ENCODE results near the gene FRS3. TPM values are rescaled to one million over a fixed set of nuclear protein-coding genes. Genes with fewer than 3 reads are reported as not detected.

The FRS3 gene
- total RNA-seq, 1 experiment from 2014 or later = 4.3 TPM

DNA sequence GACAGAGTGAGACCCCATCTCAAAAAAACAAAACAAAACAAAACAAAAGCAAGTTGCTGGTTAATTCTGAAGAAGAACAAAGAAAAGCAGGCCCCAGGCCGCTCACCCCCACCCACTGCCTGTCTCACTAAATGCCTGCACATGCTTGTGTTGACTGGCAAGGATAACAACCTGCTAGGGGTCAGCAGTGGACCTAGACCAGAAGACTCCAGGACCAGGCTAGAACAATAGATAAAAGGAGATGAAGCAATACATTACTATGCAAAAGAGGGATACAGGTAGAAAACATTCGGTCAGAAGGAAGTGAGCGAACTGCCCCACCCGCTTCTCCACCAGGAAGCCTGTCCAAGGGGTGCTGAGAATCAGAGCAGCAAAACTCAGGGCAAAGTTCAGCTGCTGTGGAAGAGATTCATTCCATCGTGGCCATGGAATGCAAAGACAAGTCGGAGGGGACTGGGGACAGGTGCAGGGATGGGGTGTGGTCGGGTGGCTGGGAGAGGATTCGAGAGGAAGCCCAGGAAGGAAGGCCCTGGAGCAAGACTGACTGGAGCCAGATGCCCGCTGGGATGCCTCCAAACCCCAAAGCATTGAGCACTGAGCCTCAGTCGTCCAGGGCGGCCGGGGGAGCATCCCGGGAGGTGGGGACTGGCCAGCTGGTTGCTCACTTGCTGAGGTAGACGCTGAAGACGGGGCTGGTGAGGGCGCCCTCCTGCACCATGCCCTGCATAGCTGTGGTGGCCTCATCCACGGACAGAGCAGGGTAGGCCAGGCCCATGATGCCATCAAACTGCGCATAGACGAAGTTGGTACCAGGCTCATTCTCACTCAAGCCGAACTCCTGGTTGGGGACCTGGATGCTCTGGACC is 37.8 kb downstream of the FRS3 start:
- no TSS peak for BruUV-seq (replicated peaks)
- peaks cover 34% of the 10 kb centered on the region for H3K4me1 Mint-ChIP-seq (ENCODE audit: low read depth, unreplicated experiment)
- no peak overlapping the region for H3K4me3 ChIP-seq (ENCODE audit: low read depth, low read length)
- H3K9me3 Mint-ChIP-seq (ENCODE audit: unreplicated experiment) = no peaks in the 10 kb centered on the region
- peak overlapping the region; percentile 3 for H3K4me3 Mint-ChIP-seq (ENCODE audit: unreplicated experiment)
- H3K4me1 ChIP-seq = peaks cover 54% of the 10 kb centered on the region
- POLR2A ChIA-PET = no interaction called here
- H3K27ac Mint-ChIP-seq (ENCODE audit: unreplicated experiment) = peak overlapping the region; percentile 92
- no peaks in the 10 kb centered on the region for H3K36me3 ChIP-seq (ENCODE audit: control insufficient read depth, insufficient read depth, low read length)
- H3K27me3 ChIP-seq (replicated peaks; ENCODE audit: control insufficient read depth, insufficient read depth, low read length) = no peaks in the 10 kb centered on the region
- H3K9me3 ChIP-seq = no peaks in the 10 kb centered on the region
- TF ChIP-seq, protein P1, sequence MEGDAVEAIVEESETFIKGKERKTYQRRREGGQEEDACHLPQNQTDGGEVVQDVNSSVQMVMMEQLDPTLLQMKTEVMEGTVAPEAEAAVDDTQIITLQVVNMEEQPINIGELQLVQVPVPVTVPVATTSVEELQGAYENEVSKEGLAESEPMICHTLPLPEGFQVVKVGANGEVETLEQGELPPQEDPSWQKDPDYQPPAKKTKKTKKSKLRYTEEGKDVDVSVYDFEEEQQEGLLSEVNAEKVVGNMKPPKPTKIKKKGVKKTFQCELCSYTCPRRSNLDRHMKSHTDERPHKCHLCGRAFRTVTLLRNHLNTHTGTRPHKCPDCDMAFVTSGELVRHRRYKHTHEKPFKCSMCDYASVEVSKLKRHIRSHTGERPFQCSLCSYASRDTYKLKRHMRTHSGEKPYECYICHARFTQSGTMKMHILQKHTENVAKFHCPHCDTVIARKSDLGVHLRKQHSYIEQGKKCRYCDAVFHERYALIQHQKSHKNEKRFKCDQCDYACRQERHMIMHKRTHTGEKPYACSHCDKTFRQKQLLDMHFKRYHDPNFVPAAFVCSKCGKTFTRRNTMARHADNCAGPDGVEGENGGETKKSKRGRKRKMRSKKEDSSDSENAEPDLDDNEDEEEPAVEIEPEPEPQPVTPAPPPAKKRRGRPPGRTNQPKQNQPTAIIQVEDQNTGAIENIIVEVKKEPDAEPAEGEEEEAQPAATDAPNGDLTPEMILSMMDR (IDR thresholded peaks at IDR 0.05; ENCODE audit: insufficient read depth in 1 of 2, low read depth in 1 of 2, low read length in 1 of 2, severe bottlenecking in 1 of 2, unreplicated experiment in 1 of 2) = peak in 1 of 2 experiments; percentile 43
- intact Hi-C loops (cut with micrococcal nuclease; ENCODE audit: unreplicated experiment) = loop anchor here (1.0 kb wide), 1 partner anchor 34 kb away; no protein-coding TSS in a partner anchor
- no peaks in the 10 kb centered on the region for H3K27me3 Mint-ChIP-seq (ENCODE audit: insufficient read depth, unreplicated experiment)
- H3K36me3 Mint-ChIP-seq (ENCODE audit: insufficient read depth, unreplicated experiment) = peaks cover 14% of the 10 kb centered on the region
- CTCF ChIA-PET = interaction anchor here (0.7 kb wide), 2 partner anchors 44 to 374 kb away, joined by 3 to 4 read pairs; no protein-coding TSS in a partner anchor
- DNase-seq = peak; percentile 92 to 96

DNA sequence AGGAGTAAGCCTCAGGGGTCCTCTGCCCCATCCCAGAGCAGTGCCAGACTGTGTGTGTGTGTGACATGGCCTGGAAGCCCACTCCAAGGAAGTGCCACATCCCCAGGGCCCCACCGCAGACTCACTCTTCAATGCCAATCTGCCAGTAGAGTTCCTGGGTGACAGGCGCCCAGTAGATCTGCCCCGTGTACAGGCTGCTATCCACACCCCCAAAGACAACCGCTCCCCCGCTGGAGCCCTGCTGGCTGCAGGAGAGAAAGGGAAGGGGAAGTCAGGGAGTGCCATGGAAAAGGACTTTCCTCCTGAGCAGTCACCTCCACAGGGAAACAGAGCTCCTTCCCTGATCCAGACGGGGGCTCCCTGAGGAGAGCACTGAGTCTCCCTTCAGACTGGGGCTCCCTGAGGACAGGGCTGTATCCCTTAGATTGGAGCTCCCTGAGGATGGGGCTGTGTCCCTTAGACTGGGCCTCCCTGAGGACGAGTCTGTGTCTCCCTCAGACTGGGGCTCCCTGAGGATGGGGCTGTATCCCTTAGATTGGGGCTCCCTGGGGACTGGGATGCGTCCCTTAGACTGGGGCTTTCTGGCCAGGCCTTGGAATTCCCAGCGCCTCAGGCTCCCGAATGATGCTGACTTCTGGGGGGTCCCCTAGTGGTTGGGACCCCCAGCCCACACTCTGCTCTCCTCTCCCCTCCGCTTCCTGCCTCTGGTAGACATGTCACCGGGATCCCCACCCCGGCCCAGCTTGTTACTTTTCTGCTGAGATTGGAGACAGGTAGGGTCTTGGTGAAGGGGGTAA is 39.1 kb downstream of the FRS3 start:
- intact Hi-C loops (cut with micrococcal nuclease; ENCODE audit: unreplicated experiment) = loop anchor here (1.0 kb wide), 1 partner anchor 36 kb away; no protein-coding TSS in a partner anchor
- POLR2A ChIA-PET = no interaction called here
- H3K36me3 ChIP-seq (ENCODE audit: control insufficient read depth, insufficient read depth, low read length) = no peaks in the 10 kb centered on the region
- TF ChIP-seq, protein P1 (IDR thresholded peaks at IDR 0.05; ENCODE audit: insufficient read depth in 1 of 2, low read depth in 1 of 2, low read length in 1 of 2, severe bottlenecking in 1 of 2, unreplicated experiment in 1 of 2) = no peak
- DNase-seq = no peak
- H3K4me3 Mint-ChIP-seq (ENCODE audit: unreplicated experiment) = no peak overlapping the region
- BruUV-seq (replicated peaks) = no TSS peak
- H3K9me3 ChIP-seq = no peaks in the 10 kb centered on the region
- no peaks in the 10 kb centered on the region for H3K27me3 Mint-ChIP-seq (ENCODE audit: insufficient read depth, unreplicated experiment)
- peaks cover 34% of the 10 kb centered on the region for H3K4me1 Mint-ChIP-seq (ENCODE audit: low read depth, unreplicated experiment)
- peaks cover 14% of the 10 kb centered on the region for H3K36me3 Mint-ChIP-seq (ENCODE audit: insufficient read depth, unreplicated experiment)
- CTCF ChIA-PET = interaction anchor here (0.7 to 0.9 kb wide), 2 partner anchors 373 kb away, joined by 3 read pairs; no protein-coding TSS in a partner anchor
- H3K27ac Mint-ChIP-seq (ENCODE audit: unreplicated experiment) = peak overlapping the region; percentile 92
- no peaks in the 10 kb centered on the region for H3K27me3 ChIP-seq (replicated peaks; ENCODE audit: control insufficient read depth, insufficient read depth, low read length)
- no peak overlapping the region for H3K4me3 ChIP-seq (ENCODE audit: low read depth, low read length)
- no peaks in the 10 kb centered on the region for H3K9me3 Mint-ChIP-seq (ENCODE audit: unreplicated experiment)
- peaks cover 66% of the 10 kb centered on the region for H3K4me1 ChIP-seq

DNA sequence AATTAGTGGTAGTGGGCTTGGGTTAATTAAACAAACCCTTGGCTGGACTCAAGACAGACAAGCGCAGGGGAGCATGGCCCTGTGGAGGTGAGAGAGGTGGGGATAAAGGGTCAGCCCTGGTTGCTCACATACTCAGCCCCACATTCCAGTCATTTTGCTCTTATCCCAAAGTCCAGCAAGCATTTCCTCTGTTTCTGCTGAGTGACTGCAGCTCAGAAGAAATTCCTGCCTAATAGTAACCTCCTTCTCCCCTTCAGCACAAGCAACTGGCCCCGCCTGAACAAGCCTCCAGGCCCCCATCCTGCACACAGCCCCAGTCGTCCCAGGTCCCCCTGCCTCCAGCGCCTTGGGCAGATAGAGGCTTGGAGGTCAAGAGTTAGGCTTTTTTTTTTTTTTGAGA is 40.7 kb downstream of the FRS3 start:
- ChIA-PET POLR2A (no interaction called here), CTCF (no interaction called here)
- H3K4me3 ChIP-seq (ENCODE audit: low read depth, low read length) = no peak overlapping the region
- H3K36me3 ChIP-seq (ENCODE audit: control insufficient read depth, insufficient read depth, low read length) = no peaks in the 10 kb centered on the region
- intact Hi-C loops (cut with micrococcal nuclease; ENCODE audit: unreplicated experiment) = no loop called here
- Mint-ChIP-seq H3K36me3 (ENCODE audit: insufficient read depth, unreplicated experiment) (peaks cover 14% of the 10 kb centered on the region), H3K27ac (ENCODE audit: unreplicated experiment) (peak overlapping the region; percentile 70), H3K4me3 (ENCODE audit: unreplicated experiment) (peak overlapping the region; percentile 20), H3K27me3 (ENCODE audit: insufficient read depth, unreplicated experiment) (no peaks in the 10 kb centered on the region), H3K4me1 (ENCODE audit: low read depth, unreplicated experiment) (peaks cover 27% of the 10 kb centered on the region), H3K9me3 (ENCODE audit: unreplicated experiment) (no peaks in the 10 kb centered on the region)
- no TSS peak for BruUV-seq (replicated peaks)
- no peaks in the 10 kb centered on the region for H3K9me3 ChIP-seq
- H3K4me1 ChIP-seq = peaks cover 66% of the 10 kb centered on the region
- H3K27me3 ChIP-seq (replicated peaks; ENCODE audit: control insufficient read depth, insufficient read depth, low read length) = no peaks in the 10 kb centered on the region
- TF ChIP-seq, protein P1 (IDR thresholded peaks at IDR 0.05; ENCODE audit: insufficient read depth in 1 of 2, low read depth in 1 of 2, low read length in 1 of 2, severe bottlenecking in 1 of 2, unreplicated experiment in 1 of 2) = no peak
- DNase-seq = peak; percentile 49 to 74
